ACHN (cell line): ENCODE data around the gene RAB22A.

Source experiments
- DNase-seq: peaks from one replicate; pipeline ENCODE4 v3.0.0-alpha.2; 2015
- in situ Hi-C: cut with HindIII; loops from 2 replicates; pipeline ENCODE4 v1.10.0; 2017; ENCODE audit warnings: low sequenced_read_pairs, low pct_ligation_motif_present, low pct_unique_long_range_greater_than_20kb

RAB22A gene, protein sequence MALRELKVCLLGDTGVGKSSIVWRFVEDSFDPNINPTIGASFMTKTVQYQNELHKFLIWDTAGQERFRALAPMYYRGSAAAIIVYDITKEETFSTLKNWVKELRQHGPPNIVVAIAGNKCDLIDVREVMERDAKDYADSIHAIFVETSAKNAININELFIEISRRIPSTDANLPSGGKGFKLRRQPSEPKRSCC

DNA sequence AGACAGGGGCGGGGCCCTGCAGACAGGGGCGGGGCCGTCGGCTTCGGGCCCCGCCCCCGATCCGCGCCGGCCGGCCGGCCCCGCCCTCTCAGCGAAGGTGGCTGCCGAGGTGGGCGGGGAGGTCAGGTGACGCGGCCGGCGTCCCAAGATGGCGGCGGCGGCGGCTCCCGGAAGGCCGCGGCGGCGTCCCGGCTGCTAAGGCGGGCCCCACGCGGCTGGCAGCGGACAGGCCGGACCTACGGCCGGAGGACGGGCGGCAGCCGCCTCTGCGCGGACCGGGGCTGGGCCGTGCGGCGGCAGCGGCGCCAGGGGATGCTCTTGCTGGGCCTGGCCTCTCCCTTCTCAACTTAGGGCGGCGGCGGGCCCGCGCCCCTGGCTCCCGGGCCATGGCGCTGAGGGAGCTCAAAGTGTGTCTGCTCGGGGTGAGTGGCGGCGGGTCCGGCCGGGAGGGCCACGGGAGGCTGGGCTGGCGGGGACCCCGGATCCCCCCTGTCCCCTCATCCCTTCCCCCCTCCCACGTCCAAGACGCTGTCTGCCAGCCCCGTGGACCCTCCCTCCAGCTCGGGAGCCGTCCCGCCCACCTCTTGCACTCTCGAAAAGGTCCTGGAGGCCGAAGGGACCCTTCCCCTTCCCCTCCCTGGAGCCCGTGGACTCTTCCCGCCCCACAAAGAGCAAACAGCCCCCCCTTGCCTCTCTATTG is at the start of gene RAB22A:
Gene RAB22A (plus strand): TSS at position 125 of the 700 bp plus-strand sequence. CDS start 262 bp downstream, at position 387.
- peak; percentile 73 for DNase-seq

DNA sequence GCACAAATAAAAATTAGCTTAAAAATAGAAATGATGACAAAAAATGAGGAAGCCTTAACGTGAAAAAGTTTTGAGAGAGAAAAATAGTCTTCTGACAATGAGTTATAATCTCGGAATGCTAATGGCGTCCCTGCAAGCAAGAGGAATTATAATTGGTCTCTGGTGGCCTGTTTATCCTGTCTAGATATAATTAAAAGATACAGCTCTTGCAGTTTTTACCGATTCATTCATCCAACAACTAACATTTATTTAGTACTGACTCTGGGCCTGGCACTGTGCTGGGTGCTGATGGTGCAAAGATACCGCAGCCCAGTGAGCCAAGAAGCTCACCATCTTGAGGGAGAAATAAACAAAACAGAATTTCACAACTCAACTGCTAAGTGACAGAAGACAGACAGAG is 49.5 kb upstream of the RAB22A start:
- in situ Hi-C loops, result no loop called here
- no peak for DNase-seq

More for the DNA sequence above, at the start of gene RAB22A:
- in situ Hi-C loops, result no loop called here

GRCh38 chr20:58261660-58262059 is 47.9 kb upstream of the RAB22A start:
- in situ Hi-C loops, result no loop called here
- no peak for DNase-seq

DNA sequence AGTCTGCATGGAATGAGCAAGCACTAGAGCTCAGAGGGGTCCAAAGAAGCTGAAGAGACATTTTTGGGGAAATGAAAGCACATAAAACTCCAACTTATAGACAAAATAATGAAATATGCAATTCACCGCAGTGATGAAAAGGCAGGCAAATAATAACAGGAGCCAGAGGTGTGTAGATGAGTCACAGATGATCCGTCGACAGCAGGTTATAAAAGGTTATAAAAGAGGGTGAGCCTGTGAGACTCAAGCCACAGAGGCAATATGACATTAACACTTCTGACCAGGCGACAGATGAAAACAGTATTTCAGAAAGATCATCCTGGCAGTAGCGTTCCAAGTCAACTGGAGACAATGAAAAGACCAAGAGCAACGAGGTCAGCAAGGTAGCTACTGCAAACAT is 45.2 kb upstream of the RAB22A start:
- no peak for DNase-seq
- in situ Hi-C loops, result no loop called here

GRCh38 chr20:58267389-58268215 is 41.9 kb upstream of the RAB22A start:
- in situ Hi-C loops, result no loop called here
- DNase-seq, result no peak

GRCh38 chr20:58268421-58268821 is 41.1 kb upstream of the RAB22A start:
- in situ Hi-C loops, result no loop called here
- DNase-seq, result no peak

- no peak for DNase-seq
- in situ Hi-C loops, result no loop called here
These were observed 40.4 kb upstream of the RAB22A start for GRCh38 chr20:58268936-58269619.

DNA sequence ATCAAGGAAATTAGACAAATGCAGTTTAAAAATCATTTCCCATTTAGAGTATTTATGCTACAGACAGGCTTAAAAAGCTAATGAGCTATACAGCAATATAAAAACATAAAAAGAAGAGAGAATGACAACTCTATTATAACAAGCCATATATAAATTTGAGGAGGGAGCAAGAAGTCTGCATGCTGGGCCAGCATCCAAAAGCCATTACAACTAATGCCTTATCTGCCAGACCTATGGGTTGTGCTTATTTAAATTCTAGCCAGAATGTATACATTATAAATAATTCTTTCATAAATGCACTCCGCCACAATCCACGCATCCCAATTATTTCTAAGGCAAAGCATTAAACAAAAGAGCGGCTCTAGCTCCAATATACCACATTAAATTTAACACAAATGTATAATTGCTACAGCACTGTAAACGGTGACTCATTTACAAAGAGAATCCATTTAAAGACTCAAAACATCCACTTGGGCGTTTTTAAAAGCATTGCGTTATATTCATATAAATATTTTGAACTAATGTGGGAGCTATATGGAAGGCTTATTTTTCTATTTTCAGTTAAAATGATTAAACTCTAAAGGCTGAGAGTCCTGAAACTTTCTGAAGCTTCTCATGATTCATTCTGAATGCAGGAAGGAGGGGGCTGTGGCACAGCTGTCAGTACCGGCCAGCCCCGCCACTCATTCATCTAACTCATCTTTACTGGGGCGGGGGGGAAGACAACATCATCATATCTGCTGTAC is 37.7 kb upstream of the RAB22A start:
- DNase-seq, result no peak
- in situ Hi-C loops, result no loop called here

DNA sequence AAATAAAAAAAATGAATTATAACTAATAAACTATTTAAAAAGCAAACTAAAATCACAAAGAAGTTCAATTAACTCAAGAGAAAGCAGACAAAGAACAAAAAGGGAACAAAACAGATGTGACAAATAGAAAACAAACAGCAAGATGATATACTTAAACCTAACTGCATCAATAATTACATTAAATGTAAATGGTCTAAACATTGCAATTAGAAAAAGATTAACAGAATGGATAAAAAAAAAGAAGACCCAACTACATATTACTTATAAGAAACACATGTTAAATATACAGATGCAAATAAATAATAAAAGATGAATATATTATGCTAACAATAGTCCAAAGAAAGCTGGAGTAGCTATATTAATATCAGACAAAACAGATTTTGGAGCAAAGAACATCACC is 35.1 kb upstream of the RAB22A start:
- no peak for DNase-seq
- in situ Hi-C loops, result no loop called here

GRCh38 chr20:58277107-58277506 is 32.4 kb upstream of the RAB22A start:
- no peak for DNase-seq
- in situ Hi-C loops, result no loop called here

DNA sequence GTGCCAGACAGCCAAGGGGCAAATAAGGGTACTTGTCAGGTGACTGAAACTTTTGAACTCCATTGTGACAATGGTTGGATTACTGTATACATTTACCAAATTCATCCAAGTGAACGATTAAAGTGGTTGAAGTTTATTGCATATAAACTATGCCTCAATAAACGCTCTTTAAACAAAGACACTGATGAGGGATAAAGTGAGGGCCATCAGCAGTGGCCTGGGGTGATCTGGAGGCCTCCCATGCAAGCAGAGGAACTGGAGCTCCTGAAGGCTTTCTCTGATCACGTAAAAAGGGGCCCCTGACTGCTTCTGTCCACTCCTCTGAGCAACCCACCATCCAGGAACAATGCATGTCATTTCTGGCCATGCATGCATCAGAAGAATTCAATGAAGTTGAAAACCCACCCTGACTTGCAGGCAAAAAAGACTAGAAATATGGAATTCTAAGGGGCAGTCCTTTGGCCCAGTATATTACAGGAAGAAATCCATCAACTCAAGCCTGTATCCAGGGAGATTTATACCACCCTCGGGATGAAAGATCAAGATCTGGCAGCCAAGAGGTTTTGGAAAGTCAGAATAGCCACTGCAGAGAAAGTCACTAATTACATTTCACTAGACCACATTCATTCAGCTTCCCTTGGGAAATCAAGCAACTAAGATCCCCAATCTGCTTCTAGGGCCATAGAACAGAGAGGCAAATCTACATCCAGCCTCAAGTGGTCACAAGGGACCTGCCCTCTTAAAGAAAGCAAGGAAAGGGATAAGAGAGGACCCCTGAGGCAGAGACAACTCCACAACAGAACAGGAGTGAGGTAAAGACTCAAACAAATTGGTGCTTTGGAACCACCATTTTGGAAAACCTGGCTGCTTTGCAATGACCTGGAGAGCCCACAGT is 31.7 kb upstream of the RAB22A start:
- in situ Hi-C loops, result no loop called here

DNA sequence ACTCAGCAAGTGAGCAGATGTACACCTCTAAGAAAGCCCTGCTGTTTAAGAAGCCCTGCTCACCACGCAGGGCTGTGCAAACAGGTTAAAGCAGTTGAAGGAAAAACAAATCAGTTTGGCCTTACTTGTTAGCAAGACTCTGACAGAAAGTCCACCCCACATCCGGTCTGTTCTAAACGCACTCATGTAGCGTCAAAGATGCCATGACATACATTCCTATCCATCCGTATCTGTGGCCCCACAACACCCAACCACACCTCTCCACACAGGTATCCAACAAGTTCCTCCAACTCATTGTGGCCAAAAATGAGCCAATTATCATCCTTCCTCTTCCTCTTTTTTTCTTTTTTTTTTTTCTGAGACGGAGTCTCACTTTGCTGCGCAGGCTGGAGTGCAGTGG is 22.8 kb upstream of the RAB22A start:
- DNase-seq, result no peak
- in situ Hi-C loops, result no loop called here

More for the DNA sequence above, 31.7 kb upstream of the RAB22A start:
- DNase-seq, result no peak

- in situ Hi-C loops, result no loop called here
- no peak for DNase-seq
These were observed 21.9 kb upstream of the RAB22A start for GRCh38 chr20:58287638-58288037.

GRCh38 chr20:58289143-58289542 is 20.4 kb upstream of the RAB22A start:
- no peak for DNase-seq
- in situ Hi-C loops, result no loop called here

- in situ Hi-C loops, result no loop called here
- peak; percentile 39 for DNase-seq
These were observed 16.1 kb upstream of the RAB22A start for GRCh38 chr20:58293453-58293852.

GRCh38 chr20:58294497-58295455 is 14.7 kb upstream of the RAB22A start:
- in situ Hi-C loops, result no loop called here
- DNase-seq, result no peak
